A673 (cell line): ENCODE data around the gene POLR2J. TPM values are rescaled to one million over a fixed set of nuclear protein-coding genes. Genes with fewer than 3 reads are reported as not detected.
"Not testable (repeated sequence)": the region's sequence is repeated elsewhere in the genome, so short reads cannot be mapped to it uniquely, and the experiment has no call there.

Experiments used
- BruUV-seq: library from RNA; stranded (reverse); fragments of 400-500 nt; replicated peaks from 2 replicates; lab custom pipeline; 2021; lab: Mats Ljungman, UMichigan
- CTCF ChIA-PET: fragments of 300-600 bp; sonication (Branson Sonifier 250); formaldehyde crosslinking; loops from one replicate; lab custom pipeline; 2022; ENCODE audit warnings: antibody characterized with exemption; lab: Charles Lee
- POLR2A ChIA-PET: fragments of 300-600 bp; sonication (Branson Sonifier 250); formaldehyde crosslinking; loops from one replicate; lab custom pipeline; 2022; ENCODE audit warnings: antibody characterized with exemption; ENCODE audit not compliant: low non-redundant PET; lab: Charles Lee
- DNase-seq: peaks from one replicate; pipeline ENCODE4 v3.0.0-alpha.2; 2015; ENCODE audit warnings: low spot score
- H3K27ac ChIP-seq: fragments of 200-600 bp; sonication (generic); 2 replicates; pipeline ENCODE4 v1.5.1; 2016; ENCODE audit warnings: mixed run types, low read depth, mild to moderate bottlenecking, mixed read lengths, antibody characterized with exemption, low read length; ENCODE audit not compliant: poor library complexity, severe bottlenecking
- H3K27me3 ChIP-seq: fragments of 200-600 bp; sonication (generic); replicated peaks from 2 replicates; pipeline ENCODE4 v1.6.1; 2017; ENCODE audit warnings: mixed run types, low read depth, mild to moderate bottlenecking, mixed read lengths, antibody characterized with exemption, low read length; ENCODE audit not compliant: insufficient read depth, poor library complexity
- H3K36me3 ChIP-seq: fragments of 200-600 bp; sonication (generic); 2 replicates; pipeline ENCODE4 v1.6.1; 2016; ENCODE audit warnings: mixed run types, mild to moderate bottlenecking, mixed read lengths, antibody characterized with exemption, low read length; ENCODE audit not compliant: insufficient read depth, poor library complexity, severe bottlenecking
- H3K4me1 ChIP-seq: fragments of 200-600 bp; sonication (generic); 2 replicates; pipeline ENCODE4 v1.6.1; 2017; ENCODE audit warnings: mixed run types, mild to moderate bottlenecking, mixed read lengths, antibody characterized with exemption, low read length; ENCODE audit not compliant: insufficient read depth, poor library complexity, severe bottlenecking
- H3K4me3 ChIP-seq: fragments of 200-600 bp; sonication (generic); 2 replicates; pipeline ENCODE4 v1.5.1; 2016; ENCODE audit warnings: low read depth, mixed run types, mild to moderate bottlenecking, mixed read lengths, low read length; ENCODE audit not compliant: poor library complexity, severe bottlenecking
- H3K9me3 ChIP-seq: fragments of 200-600 bp; sonication (generic); 2 replicates; pipeline ENCODE4 v1.6.1; 2016; ENCODE audit warnings: mixed run types, low read depth, mild to moderate bottlenecking, mixed read lengths, antibody characterized with exemption, low read length; ENCODE audit not compliant: poor library complexity, severe bottlenecking
- intact Hi-C: fragments of 100-400 bp; cut with micrococcal nuclease; formaldehyde crosslinking; loops from one replicate; pipeline ENCODE4 v1.10.0; 2022; ENCODE audit not compliant: unreplicated experiment
- total RNA-seq: library from RNA; stranded (reverse); gene quantifications from 2 replicates; pipeline ENCODE4 v1.2.3, GENCODE V29; 2021

Gene POLR2J
- total RNA-seq, 1 experiment from 2014 or later: 52.2 TPM

DNA sequence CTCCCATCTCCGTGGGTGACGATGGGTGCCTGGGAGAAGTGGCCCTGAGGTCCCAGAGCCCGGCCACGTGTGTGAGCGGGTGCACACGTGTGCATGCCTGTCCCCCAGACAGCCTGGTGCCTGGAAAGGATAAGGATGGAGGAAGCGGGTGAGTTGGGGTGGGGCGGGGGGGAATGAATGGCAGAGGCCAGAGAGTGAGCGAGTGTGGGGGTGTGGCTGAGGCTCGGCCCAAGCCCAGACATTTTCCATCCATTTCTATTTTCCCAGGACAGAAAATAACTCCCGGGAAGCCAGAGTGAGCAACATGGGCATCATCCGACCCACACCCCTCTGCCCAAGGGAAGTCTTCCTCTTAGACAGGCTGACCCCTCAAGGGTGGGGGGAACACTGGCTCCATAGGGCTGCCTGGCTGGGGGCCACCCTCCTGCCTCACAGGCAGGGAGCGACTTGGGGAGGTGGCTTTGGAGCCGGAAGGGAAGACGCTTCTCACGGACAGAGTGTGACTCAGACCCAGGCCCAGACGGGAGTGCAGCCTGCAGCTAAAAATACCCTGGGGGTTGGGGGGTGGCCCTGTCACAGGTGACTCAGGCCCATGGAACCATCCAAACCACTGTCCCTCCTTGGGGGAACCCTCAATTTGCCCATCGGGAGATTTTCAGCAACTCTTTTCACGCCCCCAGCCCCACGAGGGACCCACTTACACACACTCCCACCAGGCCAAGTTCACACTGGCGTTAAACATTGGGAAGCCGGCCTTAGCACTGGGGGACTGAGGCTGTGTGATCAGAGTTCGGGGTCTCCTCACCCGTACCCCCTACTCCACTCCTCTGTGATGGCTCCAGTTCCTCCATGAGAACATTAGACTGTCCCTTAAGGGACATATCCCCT lies 26.8 kb upstream of the POLR2J start:
- H3K27ac ChIP-seq, H3K36me3 ChIP-seq, H3K9me3 ChIP-seq, H3K4me3 ChIP-seq, intact Hi-C loops, CTCF ChIA-PET, H3K27me3 ChIP-seq, BruUV-seq, DNase-seq, POLR2A ChIA-PET, H3K4me1 ChIP-seq: not testable (repeated sequence)

DNA sequence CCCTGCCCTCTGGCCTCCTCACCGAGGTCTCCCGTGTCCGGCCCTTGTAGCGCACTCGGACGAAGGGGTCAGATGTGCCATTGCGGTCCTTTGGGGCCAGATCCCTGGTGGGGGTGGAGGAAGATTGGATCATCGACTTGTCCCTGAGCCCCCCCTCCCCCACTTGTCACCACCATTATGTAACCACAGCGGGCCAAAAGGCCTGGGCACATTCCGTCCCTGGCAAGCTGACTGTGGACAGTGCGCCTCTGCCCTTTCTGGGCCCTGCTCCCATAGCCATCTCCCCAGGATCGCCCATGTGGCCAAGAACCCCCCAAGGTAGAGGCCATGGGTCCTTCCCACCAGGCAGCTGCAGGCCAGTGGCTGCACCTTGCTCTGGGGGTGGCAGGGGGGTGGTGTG lies 24.4 kb upstream of the POLR2J start:
- H3K9me3 ChIP-seq, CTCF ChIA-PET, H3K4me1 ChIP-seq, H3K36me3 ChIP-seq, H3K4me3 ChIP-seq, POLR2A ChIA-PET, BruUV-seq, intact Hi-C loops, H3K27me3 ChIP-seq, H3K27ac ChIP-seq, DNase-seq: not testable (repeated sequence)

DNA sequence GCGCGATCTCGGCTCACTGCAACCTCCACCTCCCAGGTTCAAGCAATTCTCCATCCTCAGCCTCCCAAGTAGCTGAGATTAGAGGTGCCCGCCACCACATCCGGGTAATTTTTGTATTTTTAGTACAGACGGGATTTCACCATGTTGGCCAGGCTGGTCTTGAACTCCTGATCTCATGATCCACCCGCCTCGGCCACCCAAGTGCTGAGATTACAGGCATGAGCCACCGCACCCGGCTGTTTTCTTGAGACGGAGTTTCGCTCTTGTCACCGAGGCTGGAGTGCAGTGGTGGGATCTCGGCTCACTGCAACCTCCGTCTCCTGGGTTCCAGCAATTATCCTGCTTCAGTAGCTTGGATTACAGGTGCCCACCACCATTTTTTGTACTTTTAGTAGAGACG lies 19.6 kb upstream of the POLR2J start:
- H3K27ac ChIP-seq, H3K27me3 ChIP-seq, DNase-seq, H3K9me3 ChIP-seq, H3K4me3 ChIP-seq, intact Hi-C loops, BruUV-seq, POLR2A ChIA-PET, H3K36me3 ChIP-seq, CTCF ChIA-PET, H3K4me1 ChIP-seq: not testable (repeated sequence)

DNA sequence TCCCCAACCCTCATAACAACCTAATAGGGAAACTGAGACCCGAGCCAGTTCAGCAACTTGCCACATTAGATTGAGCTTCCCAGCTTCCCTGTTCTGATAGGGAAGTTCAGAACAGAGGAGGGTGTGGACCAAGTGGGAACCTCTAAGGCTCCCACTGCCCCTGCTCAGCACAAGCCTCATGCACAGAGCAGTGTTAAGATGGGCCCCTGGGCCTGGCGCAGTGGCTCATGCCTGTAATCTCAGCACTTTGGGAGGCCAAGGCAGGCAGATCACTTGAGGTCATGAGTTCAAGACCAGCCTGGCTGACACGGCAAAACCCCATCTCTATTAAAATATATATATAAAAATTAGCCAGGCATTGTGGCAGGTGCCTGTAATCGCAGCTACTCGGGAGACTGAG lies 18.6 kb upstream of the POLR2J start:
- DNase-seq, H3K4me1 ChIP-seq, H3K36me3 ChIP-seq, BruUV-seq, intact Hi-C loops, POLR2A ChIA-PET, H3K9me3 ChIP-seq, H3K27ac ChIP-seq, H3K4me3 ChIP-seq, H3K27me3 ChIP-seq, CTCF ChIA-PET: not testable (repeated sequence)

DNA sequence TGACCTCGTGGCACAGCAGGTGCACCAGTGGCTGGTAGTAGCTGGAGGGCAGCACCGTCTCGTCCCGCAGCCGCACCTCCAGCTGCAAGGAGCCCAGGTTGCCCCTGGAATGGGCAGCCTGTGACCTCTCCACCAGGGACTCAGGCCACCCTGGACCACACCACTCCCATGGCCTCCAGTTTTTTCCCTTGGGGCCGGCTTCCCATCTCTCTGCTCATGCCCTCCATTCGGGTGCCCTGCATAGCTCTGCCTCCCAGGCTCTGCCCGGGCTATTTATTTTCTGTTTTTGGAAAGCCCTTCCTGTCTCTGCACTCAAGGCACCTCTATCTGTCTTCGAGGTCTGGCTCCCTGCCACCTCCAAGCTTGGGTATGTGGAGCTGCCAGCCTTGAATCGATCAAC lies 18.1 kb upstream of the POLR2J start:
- intact Hi-C loops, H3K4me3 ChIP-seq, H3K27me3 ChIP-seq, H3K36me3 ChIP-seq, H3K27ac ChIP-seq, CTCF ChIA-PET, POLR2A ChIA-PET, H3K4me1 ChIP-seq, DNase-seq, BruUV-seq, H3K9me3 ChIP-seq: not testable (repeated sequence)

DNA sequence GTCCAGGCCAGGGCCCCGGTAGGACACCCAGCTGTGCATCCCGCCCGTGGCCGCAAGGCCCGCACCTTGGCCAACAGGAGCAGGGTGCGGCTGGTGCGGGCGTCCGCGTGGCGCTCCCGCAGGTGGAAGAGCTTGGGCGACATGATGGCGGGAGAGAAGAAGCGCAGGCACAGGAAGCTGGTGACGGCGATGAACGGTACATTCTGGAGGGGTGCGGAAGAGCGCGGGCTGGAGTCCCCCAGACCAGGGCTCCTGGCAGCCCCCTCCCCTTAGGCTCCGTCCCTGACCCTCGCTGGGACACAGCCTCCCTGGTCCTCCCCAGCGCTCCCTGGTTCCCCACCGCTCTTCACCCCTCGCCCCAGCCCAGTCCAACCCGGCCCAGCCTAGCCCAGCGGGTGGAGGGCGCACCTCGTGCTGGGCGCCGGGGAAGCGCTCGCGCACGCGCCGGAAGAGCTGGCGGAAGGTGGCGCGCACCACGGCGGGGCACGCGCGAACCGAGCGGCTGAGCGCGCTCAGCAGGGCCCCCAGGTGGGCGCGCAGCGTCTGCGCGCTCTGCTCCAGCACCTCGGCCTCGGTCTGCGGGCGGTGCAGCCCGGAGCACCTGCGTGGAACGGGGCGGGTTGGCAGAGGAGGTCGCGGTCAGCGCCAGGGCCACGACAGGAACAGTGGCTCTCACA lies 15.9 kb upstream of the POLR2J start:
- H3K4me1 ChIP-seq, intact Hi-C loops, CTCF ChIA-PET, BruUV-seq, H3K27me3 ChIP-seq, H3K9me3 ChIP-seq, POLR2A ChIA-PET, DNase-seq, H3K36me3 ChIP-seq, H3K4me3 ChIP-seq, H3K27ac ChIP-seq: not testable (repeated sequence)

DNA sequence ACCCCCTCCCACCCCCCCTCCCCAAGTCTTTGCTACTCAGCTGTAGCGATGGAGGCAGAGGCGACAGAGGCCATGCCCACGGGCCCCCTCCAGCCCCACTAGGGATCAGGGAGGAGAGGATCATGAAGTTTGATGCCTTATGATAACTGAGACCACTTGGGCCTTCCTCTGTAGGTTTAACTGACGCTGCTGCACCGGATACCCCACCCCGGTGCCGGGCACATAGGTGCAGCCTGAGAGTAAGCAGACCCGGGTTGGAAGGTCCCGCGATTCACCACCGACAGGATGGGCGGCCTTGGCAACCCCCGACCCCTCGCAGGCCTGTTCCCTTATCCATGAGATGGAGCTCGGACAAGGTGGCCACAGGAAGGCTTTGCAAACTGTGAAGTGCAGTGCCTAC lies 15.3 kb upstream of the POLR2J start:
- H3K27ac ChIP-seq, POLR2A ChIA-PET, H3K4me1 ChIP-seq, intact Hi-C loops, H3K27me3 ChIP-seq, DNase-seq, H3K9me3 ChIP-seq, H3K36me3 ChIP-seq, CTCF ChIA-PET, BruUV-seq, H3K4me3 ChIP-seq: not testable (repeated sequence)
